Stimulated activated CD4-positive, alpha-beta T cell treated with anti-CD3 and anti-CD28 coated beads, Interleukin-1b, Interleukin-23, amount 100 ng/mL, for 48 hours (primary cell): ENCODE measurements around the gene ABCA7.
"Not testable (repeated sequence)": the region's sequence is repeated elsewhere in the genome, so short reads cannot be mapped to it uniquely, and the experiment has no call there.

Experiments
- DNase-seq: peaks from one replicate; pipeline ENCODE4 v3.0.0-alpha.2; 2020

The ABCA7 gene

GRCh38 chr19:1018393-1018792 lies 21.5 kb upstream of the ABCA7 start:
- DNase-seq, result no peak

- DNase-seq, result no peak
Measured at GRCh38 chr19:1018932-1019615, 20.8 kb upstream of the ABCA7 start.

- DNase-seq, result no peak
Measured at GRCh38 chr19:1019616-1019961, 20.3 kb upstream of the ABCA7 start.

- DNase-seq, result no peak
Measured at GRCh38 chr19:1019980-1020867, 19.7 kb upstream of the ABCA7 start.

GRCh38 chr19:1020868-1021425 lies 19.0 kb upstream of the ABCA7 start, which contains the start of gene TMEM259:
TSS of gene TMEM259 (minus strand) at chr19:1021123. CDS start at chr19:1020996, 127 bp downstream.
- peak; percentile 97 for DNase-seq

- not testable (repeated sequence) for DNase-seq
Measured at GRCh38 chr19:1023883-1024188, 16.1 kb upstream of the ABCA7 start.

GRCh38 chr19:1025080-1025479 lies 14.8 kb upstream of the ABCA7 start:
- DNase-seq, result not testable (repeated sequence)

GRCh38 chr19:1025960-1026782 lies 13.7 kb upstream of the ABCA7 start, which contains the start of gene CNN2:
TSS of gene CNN2 (plus strand) at chr19:1026608. CDS start at chr19:1026662, 54 bp downstream.
- peak; percentile 53 for DNase-seq

- peak; percentile 28 for DNase-seq
Measured at GRCh38 chr19:1026783-1027649, 12.9 kb upstream of the ABCA7 start.

GRCh38 chr19:1027650-1028061 lies 12.3 kb upstream of the ABCA7 start:
- no peak for DNase-seq

GRCh38 chr19:1028062-1028926 lies 11.6 kb upstream of the ABCA7 start:
- peak; percentile 49 for DNase-seq

GRCh38 chr19:1032264-1032867 lies 7.5 kb upstream of the ABCA7 start:
- no peak for DNase-seq

GRCh38 chr19:1035998-1036621 lies 3.8 kb upstream of the ABCA7 start:
- DNase-seq, result no peak

GRCh38 chr19:1037621-1038064 lies 2.3 kb upstream of the ABCA7 start:
- no peak for DNase-seq

GRCh38 chr19:1038978-1039645 lies 795 bp upstream of the ABCA7 start:
- DNase-seq, result no peak

GRCh38 chr19:1040476-1041271 lies 767 bp downstream of the ABCA7 start:
- peak; percentile 93 for DNase-seq

- DNase-seq, result no peak
Measured at GRCh38 chr19:1041272-1041834, 1.4 kb downstream of the ABCA7 start.
